Gastrocnemius medialis (tissue), 4 donors: ENCODE results near the gene CCDC40.

Source experiments
- CTCF ChIP-seq, 5 experiments: fragments of 450-650 bp in 3 of 5; fragments of 200-600 bp in 2 of 5; sonication (generic) in 2 of 5; IDR thresholded peaks in 4 of 5; conservative IDR thresholded peaks in 1 of 5; 1 replicate in 4 of 5; 2 replicates in 1 of 5; pipeline ENCODE4 v1.5.1; 2016 to 2019; ENCODE audit warnings: antibody characterized with exemption in 5 of 5, mild to moderate bottlenecking in 3 of 5, moderate library complexity in 3 of 5
- POLR2A ChIP-seq, 2 donors: fragments of 450-650 bp; IDR thresholded peaks; one replicate each; pipeline ENCODE4 v1.6.1; 2017; ENCODE audit warnings: antibody characterized with exemption in 2 of 2, mild to moderate bottlenecking in 2 of 2, moderate library complexity in 2 of 2

DNA sequence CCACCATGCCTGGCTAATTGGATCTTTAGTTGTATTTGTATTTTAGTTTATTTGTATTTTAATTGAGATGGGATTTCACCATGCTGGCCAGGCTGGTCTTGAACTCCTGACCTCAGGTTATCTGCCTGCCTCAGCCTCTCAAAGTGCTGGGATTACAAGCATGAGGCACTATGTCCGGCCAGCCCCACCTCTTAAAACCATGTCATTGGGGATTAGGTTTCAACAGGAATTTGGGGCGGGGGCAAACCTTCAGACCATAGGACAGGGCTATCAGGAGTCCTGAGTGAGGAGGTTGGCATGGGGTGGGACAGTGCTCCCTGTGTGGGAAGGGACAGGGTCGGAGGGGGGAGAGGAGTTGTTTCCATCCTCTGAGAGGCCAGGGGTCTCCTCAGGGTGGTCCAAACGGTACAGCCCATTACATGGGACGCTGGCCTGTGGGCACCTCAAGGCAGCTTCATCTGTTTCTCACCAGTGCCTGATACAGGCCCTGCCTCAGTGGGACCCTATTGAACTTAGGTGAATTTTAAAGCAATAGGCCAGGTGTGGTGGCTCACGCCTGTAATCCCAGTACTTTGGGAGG lies 86.6 kb downstream of the CCDC40 start:
- no peak for TF ChIP-seq CTCF (IDR thresholded peaks at IDR 0.05 in 4 of 5, conservative IDR thresholded peaks at IDR 0.05 in 1 of 5)
- no peak for TF ChIP-seq POLR2A (IDR thresholded peaks at IDR 0.05)
